Fibroblast of lung (primary cell): ENCODE results near the gene TFAP2E.

Source experiments
- CTCF ChIP-seq, 2 donors: IDR thresholded peaks in 1 of 2; conservative IDR thresholded peaks in 1 of 2; 1 replicate in 1 of 2; 2 replicates in 1 of 2; pipeline ENCODE4 v1.5.1; 2011 to 2012; ENCODE audit warnings: low read length in 2 of 2, control low read depth in 1 of 2, inconsistent platforms in 1 of 2, low read depth in 1 of 2, mild to moderate bottlenecking in 1 of 2
- EZH2 ChIP-seq: IDR thresholded peaks from 2 replicates; pipeline ENCODE4 v1.5.1; 2012; ENCODE audit warnings: low read length, control low read depth, mild to moderate bottlenecking; ENCODE audit errors: missing control alignments

GRCh38 chr1:35623832-35624231 lies 50.7 kb downstream of the TFAP2E start:
- TF ChIP-seq CTCF (conservative IDR thresholded peaks at IDR 0.05 in 1 of 2, IDR thresholded peaks at IDR 0.05 in 1 of 2; ENCODE audit: low read depth in 1 of 2, low read length in 2 of 2) (no peak), EZH2 (no peak)
